Upper lobe of right lung (tissue), 1 donor: ENCODE measurements around the gene IL32. TPM values are rescaled to one million over a fixed set of nuclear protein-coding genes. Genes with fewer than 3 reads are reported as not detected.
A peak's percentile ranks its signal among the peaks of the same experiment; 100 is the strongest.

ENCODE experiments used
- ATAC-seq: fragments of 200-7000 bp; cut with Tn5 transposase; one replicate; pipeline ENCODE4 v1.9.1; 2020; ENCODE audit warnings: mild to moderate bottlenecking, moderate library complexity
- DNase-seq: peaks from one replicate; pipeline ENCODE4 v3.0.0-alpha.2; 2020
- H3K27ac ChIP-seq: fragments of 200-600 bp; one replicate; pipeline ENCODE4 v1.8.0; 2022
- H3K27me3 ChIP-seq: fragments of 200-600 bp; one replicate; pipeline ENCODE4 v1.8.0; 2022; ENCODE audit warnings: mild to moderate bottlenecking
- H3K36me3 ChIP-seq: fragments of 200-600 bp; one replicate; pipeline ENCODE4 v1.8.0; 2022
- H3K4me1 ChIP-seq: fragments of 200-600 bp; one replicate; pipeline ENCODE4 v1.8.0; 2022
- H3K4me3 ChIP-seq: fragments of 200-600 bp; one replicate; pipeline ENCODE4 v1.8.0; 2022; ENCODE audit warnings: mild to moderate bottlenecking
- H3K9me3 ChIP-seq: fragments of 200-600 bp; one replicate; pipeline ENCODE4 v1.8.0; 2022
- intact Hi-C: fragments of 100-400 bp; cut with DNase I; formaldehyde crosslinking; loops from one replicate; pipeline ENCODE4 v1.11.0; 2022
- total RNA-seq: library from RNA; stranded (reverse); fragmentation: NEBNext Ultra II Directional; extraction: Animal tissue kit (Norgen Biotek cat#: 25700); gene quantifications from one replicate; pipeline ENCODE4 v1.2.1, GENCODE V29; 2021
- TF ChIP-seq, protein P1 (sequence below): fragments of 200-600 bp; IDR thresholded peaks from one replicate; pipeline ENCODE4 v1.8.0; 2022; ENCODE audit warnings: antibody characterized with exemption
- donor health status: DM: no; HTN: yes; CAD: no; lungs with severe emphysema.

IL32 gene
- total RNA-seq, 1 donor from 2014 or later: 91.5 TPM

GRCh38 chr16:3023415-3023668 lies 42.1 kb upstream of the IL32 start:
- ATAC-seq (no peak), DNase-seq (no peak)
- H3K4me1 ChIP-seq: peaks cover 44% of the 10 kb centered on the region
- H3K27ac ChIP-seq: peak overlapping the region; percentile 91
- intact Hi-C loops: no loop called here
- H3K36me3 ChIP-seq: peaks cover 14% of the 10 kb centered on the region
- no peaks in the 10 kb centered on the region for H3K9me3 ChIP-seq
- peak overlapping the region; percentile 68 for H3K4me3 ChIP-seq
- peaks cover 2% of the 10 kb centered on the region for H3K27me3 ChIP-seq
- TF ChIP-seq, protein P1, sequence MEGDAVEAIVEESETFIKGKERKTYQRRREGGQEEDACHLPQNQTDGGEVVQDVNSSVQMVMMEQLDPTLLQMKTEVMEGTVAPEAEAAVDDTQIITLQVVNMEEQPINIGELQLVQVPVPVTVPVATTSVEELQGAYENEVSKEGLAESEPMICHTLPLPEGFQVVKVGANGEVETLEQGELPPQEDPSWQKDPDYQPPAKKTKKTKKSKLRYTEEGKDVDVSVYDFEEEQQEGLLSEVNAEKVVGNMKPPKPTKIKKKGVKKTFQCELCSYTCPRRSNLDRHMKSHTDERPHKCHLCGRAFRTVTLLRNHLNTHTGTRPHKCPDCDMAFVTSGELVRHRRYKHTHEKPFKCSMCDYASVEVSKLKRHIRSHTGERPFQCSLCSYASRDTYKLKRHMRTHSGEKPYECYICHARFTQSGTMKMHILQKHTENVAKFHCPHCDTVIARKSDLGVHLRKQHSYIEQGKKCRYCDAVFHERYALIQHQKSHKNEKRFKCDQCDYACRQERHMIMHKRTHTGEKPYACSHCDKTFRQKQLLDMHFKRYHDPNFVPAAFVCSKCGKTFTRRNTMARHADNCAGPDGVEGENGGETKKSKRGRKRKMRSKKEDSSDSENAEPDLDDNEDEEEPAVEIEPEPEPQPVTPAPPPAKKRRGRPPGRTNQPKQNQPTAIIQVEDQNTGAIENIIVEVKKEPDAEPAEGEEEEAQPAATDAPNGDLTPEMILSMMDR: no peak

GRCh38 chr16:3023669-3024478 lies 41.6 kb upstream of the IL32 start, which contains the start of the genes HCFC1R1 and THOC6:
Gene HCFC1R1 (minus strand): TSS chr16:3023942. CDS start chr16:3023941, 1 bp downstream.
Gene THOC6 (plus strand): TSS chr16:3024035. CDS start chr16:3024327, 292 bp downstream.
- Histone ChIP-seq H3K4me1 (peaks cover 39% of the 10 kb centered on the region), H3K4me3 (peak within 1 kb of the TSS; percentile 68), H3K27ac (peak within 1 kb of the TSS; percentile 91), H3K27me3 (peaks cover 2% of the 10 kb centered on the region), H3K36me3 (peaks cover 14% of the 10 kb centered on the region), H3K9me3 (no peaks in the 10 kb centered on the region)
- peak; percentile 76 for ATAC-seq
- TF ChIP-seq, protein P1: no peak
- intact Hi-C loops: no loop called here
- DNase-seq: peak; percentile 99

GRCh38 chr16:3025032-3026002 lies 40.1 kb upstream of the IL32 start:
- H3K4me1 ChIP-seq: peaks cover 41% of the 10 kb centered on the region
- H3K27me3 ChIP-seq: peaks cover 16% of the 10 kb centered on the region
- H3K36me3 ChIP-seq: peaks cover 14% of the 10 kb centered on the region
- TF ChIP-seq, protein P1: no peak
- ATAC-seq (no peak), DNase-seq (no peak)
- intact Hi-C loops: no loop called here
- H3K9me3 ChIP-seq: no peaks in the 10 kb centered on the region
- no peak overlapping the region for H3K4me3 ChIP-seq
- H3K27ac ChIP-seq: no peak overlapping the region

- peaks cover 23% of the 10 kb centered on the region for H3K27me3 ChIP-seq
- TF ChIP-seq, protein P1: no peak
- no peak overlapping the region for H3K4me3 ChIP-seq
- peaks cover 14% of the 10 kb centered on the region for H3K36me3 ChIP-seq
- ATAC-seq (no peak), DNase-seq (no peak)
- H3K4me1 ChIP-seq: peaks cover 41% of the 10 kb centered on the region
- H3K27ac ChIP-seq: no peak overlapping the region
- H3K9me3 ChIP-seq: no peaks in the 10 kb centered on the region
- intact Hi-C loops: no loop called here
These were observed 39.4 kb upstream of the IL32 start for GRCh38 chr16:3026003-3026378.

DNA sequence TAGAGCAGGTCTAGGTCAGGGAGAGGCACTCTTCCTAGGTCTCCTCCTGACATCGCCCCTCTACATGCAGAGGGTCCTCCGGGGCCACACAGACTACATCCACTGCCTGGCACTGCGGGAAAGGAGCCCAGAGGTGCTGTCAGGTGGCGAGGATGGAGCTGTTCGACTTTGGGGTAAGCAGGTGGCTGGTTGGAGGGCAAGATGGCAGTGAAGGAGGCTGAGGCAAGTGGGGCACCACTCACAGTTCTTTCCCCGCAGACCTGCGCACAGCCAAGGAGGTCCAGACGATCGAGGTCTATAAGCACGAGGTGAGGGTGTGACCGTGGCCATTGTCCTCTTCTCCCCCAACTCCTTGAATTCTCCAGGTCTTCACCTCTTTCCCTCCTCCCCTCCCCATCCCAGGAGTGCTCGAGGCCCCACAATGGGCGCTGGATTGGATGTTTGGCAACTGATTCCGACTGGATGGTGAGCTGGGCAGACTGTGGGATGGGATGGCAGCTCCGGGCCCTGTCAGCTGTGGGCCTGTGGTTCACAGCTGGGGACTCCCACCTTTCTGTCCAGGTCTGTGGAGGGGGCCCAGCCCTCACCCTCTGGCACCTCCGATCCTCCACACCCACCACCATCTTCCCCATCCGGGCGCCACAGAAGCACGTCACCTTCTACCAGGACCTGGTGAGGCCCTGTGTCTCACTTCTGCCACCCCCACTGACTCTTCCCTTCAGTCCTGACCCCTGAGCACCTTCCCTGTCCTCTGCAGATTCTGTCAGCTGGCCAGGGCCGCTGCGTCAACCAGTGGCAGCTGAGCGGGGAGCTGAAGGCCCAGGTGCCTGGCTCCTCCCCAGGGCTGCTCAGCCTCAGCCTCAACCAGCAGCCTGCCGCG lies 38.6 kb upstream of the IL32 start:
- Histone ChIP-seq H3K9me3 (no peaks in the 10 kb centered on the region), H3K27me3 (peaks cover 24% of the 10 kb centered on the region), H3K4me3 (no peak overlapping the region), H3K36me3 (peaks cover 14% of the 10 kb centered on the region), H3K4me1 (peaks cover 33% of the 10 kb centered on the region), H3K27ac (no peak overlapping the region)
- no peak for DNase-seq
- TF ChIP-seq, protein P1: no peak
- ATAC-seq: no peak
- intact Hi-C loops: no loop called here
